ENCODE data around the gene PDE8A.

Gene PDE8A

DNA sequence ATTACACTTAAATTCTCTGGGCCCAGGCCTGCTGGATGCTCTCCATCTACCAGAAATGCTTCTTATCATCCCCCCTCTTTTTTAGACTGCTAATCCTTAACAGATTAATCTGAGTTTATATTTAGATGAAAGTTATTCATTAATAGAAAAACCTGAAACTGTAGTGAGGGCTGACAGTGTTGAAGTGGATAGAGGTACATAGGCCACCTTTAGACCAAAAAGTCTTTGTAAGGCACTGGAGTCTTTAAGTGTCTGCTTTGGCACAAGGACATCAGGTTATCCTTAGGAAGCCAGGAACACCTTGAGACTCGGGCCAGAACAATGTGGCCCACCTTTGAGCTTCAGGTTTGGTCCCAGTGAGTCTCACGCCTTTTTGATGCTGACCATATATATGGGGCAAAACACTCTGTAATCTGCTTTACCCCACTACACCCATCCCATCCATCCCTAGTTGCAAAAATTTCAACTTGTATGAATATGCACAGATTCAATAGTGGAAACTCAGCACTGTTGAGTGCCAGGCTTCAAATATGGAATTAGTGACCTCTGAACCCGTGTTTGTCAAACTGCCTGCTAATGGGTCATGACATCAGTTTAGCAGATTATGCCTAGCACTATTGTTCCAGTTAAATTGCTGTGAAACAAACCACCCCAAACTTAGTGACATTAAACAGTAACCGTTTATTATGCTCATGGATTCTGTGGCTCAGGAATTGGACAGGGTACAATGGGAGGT is 44.0 kb downstream of the PDE8A start:
- no peak for TF ChIP-seq GATA2 (IDR thresholded peaks at IDR 0.05; ENCODE audit: low read depth, low read length)
- no peak for TF ChIP-seq GATA3 (IDR thresholded peaks at IDR 0.05; ENCODE audit: low read depth, low read length)

DNA sequence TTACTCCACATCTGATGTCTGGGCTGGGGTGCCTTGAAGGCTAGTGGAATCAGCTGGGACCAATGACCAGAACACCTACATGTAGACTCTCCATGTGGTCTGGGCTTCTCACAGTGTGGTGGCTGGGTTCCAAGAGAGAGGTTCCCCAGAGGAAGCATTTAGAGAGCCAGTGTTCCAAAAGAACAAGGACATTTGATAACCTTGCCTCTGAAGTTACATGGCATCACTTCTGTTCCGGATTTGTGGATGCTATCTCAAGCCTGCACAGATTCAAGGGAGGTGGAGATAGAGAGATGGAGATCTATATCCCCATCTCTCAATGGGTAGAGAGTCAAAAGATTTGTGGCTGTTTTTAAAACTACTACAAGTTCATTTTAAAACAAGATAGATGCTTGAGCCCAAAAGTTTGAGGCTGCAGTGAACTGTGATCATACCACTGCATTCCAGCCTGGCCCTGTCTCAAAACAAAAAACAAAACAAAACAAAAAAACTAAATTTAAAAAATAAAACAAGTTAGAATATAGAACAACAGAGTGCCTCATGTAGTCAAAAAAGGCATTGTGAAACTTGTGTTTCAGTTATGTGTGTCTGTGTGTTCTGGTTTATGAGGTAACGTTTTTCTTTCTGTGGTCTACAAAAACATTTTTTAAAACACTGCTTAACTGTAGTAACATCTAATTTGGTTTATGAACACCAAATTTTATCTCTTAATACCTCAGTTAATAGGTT is 44.8 kb downstream of the PDE8A start:
- no peak for TF ChIP-seq GATA2 (IDR thresholded peaks at IDR 0.05; ENCODE audit: low read depth, low read length)
- no peak for TF ChIP-seq GATA3 (IDR thresholded peaks at IDR 0.05; ENCODE audit: low read depth, low read length)

DNA sequence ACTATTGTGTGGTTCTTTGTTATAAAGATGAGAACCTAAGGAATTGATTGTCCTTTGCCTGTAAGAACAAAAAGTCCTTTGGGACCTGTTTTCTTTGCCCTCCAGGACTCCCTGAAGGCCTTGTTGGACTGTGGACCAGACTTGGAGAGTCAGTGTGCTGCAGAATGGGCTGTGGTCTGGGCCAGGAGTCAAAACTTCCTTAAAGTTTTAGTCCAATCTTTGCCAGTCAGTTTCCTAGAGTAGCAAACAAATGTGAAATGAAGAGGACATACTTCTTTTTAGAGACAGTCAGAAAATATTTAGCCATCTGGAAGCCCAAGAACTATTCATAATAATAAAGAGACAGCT is 45.4 kb downstream of the PDE8A start:
- TF ChIP-seq GATA2 (IDR thresholded peaks at IDR 0.05; ENCODE audit: low read depth, low read length) (no peak), GATA3 (IDR thresholded peaks at IDR 0.05; ENCODE audit: low read depth, low read length) (no peak)

DNA sequence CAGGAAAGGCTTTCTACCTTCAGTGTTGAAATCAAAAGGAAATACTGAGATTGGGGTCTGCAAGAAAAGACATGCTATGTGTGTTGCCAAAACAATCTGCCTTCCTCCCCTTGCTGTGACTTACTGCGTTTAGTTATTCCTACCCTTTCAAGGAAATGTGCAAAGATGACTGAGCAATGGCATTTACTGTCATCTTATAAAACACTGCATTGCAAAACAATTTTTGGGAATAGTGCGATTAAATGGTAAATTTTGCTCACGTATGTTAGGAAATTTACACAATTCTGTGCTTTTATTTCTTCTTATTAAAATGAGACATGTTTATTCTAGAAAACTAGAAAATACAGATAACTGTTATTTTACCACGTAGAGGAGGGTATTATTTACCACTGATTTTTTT is 45.8 kb downstream of the PDE8A start:
- TF ChIP-seq GATA3 (IDR thresholded peaks at IDR 0.05; ENCODE audit: low read depth, low read length) = no peak

DNA sequence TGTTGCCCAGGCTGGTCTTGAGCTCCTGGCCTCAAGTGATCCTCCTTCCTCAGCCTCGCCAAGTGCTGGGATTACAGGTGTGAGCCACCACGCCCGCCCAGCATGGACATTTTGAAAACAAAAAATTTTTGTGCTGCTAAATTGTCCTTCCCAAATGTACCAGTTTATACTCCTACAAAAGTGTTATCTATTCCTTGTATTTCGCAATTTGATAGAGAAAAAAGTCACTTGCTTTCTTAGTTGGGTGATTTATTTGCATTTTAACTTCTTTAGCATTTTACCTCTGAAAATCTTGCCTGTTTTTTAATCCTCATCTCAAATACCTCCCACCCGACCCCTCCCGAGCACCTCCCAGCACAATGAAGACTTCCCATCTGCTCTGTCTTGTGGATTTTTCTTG is 46.8 kb downstream of the PDE8A start:
- TF ChIP-seq GATA2 (IDR thresholded peaks at IDR 0.05; ENCODE audit: low read depth, low read length) (no peak), GATA3 (IDR thresholded peaks at IDR 0.05; ENCODE audit: low read depth, low read length) (no peak)

DNA sequence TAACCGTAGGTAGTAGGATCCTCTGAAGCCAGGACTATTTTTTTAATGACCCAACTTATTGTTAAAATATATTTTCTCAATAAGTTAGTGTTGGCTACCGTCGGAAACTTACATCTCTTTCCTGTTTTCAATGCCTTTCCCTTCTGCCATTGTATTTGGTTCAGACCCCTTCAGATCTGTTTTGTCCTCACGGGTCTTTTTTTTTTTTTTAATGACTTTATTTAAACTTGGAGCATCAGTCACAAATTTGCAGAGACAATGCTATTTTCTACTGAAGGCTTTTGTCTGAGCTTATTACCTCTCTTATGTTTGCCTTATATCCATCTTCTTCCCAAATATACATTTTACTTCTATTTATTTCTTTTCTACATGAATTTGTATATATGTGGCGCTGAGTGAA is 47.6 kb downstream of the PDE8A start:
- TF ChIP-seq GATA2 (IDR thresholded peaks at IDR 0.05; ENCODE audit: low read depth, low read length) (no peak), GATA3 (IDR thresholded peaks at IDR 0.05; ENCODE audit: low read depth, low read length) (no peak)

DNA sequence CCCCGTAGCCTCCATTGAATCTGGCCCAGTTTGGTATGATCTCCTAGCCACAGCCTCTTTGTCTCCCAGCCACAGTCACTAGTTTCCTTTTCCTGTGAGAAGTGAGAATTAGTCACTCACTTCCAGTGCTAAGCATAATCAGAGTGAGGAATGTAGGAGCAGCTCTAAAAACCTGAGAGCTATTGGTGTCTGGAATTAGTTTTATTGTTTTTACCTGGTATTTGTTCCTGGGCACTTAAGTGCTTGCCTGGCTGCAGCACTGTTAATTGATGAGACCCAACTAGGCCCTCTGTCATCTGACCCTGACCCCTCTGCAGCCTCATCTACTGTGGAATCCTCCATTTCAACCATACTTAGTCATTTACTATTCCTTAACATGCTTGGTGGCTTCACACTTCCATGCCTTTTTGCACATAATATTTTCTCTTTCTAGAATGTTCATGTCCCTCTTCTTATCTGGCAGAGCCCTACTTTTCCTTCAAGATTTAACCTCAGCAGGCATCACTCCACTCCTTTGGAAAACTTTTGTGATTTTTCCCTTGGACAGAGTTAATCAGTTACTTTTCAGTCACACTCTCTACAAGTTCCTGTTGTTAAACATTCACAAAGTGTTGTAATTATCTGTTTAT is 48.8 kb downstream of the PDE8A start:
- no peak for TF ChIP-seq GATA3 (IDR thresholded peaks at IDR 0.05; ENCODE audit: low read depth, low read length)
- TF ChIP-seq GATA2 (IDR thresholded peaks at IDR 0.05; ENCODE audit: low read depth, low read length) = no peak

DNA sequence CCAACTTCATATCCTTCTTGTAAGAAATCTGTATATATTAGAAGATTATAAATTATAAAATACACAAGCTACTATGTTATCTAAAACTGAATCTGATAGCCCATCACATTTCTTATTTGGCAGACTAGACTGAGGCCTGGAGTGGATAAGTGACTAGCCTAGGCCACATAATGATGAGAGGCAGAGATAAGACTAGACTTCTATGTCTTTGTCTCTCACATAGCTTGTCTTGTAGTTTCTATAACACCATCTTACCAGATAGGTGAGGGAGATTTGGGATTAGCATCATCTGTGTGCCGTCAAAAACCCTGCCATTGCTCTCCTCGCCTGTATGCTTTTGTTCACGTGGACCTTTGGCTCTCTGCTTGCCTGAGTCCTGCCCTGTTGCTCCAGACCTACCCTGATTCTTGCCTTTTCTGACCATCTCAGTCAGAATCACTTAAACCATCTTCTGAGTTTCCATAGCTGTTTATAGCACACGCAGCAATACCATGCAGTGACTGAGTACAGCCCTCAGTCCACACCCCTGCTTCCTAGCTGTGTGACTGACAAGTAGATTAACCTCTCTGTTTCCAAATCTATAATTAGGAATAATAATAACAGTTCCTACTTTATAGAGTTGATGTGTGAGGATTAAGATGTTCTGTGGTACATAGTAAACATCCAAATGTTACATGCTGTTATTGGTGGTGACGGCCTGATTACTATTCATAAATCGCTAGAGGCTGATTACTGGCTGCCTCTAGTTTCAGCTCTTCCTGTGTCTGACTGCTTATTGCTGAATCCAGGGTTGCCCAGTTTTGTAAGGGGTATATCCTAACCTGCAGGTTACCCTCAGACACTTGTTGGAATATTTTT is 49.7 kb downstream of the PDE8A start:
- peak; percentile 60 for TF ChIP-seq GATA3 (IDR thresholded peaks at IDR 0.05; ENCODE audit: low read depth, low read length)
- TF ChIP-seq GATA2 (IDR thresholded peaks at IDR 0.05; ENCODE audit: low read depth, low read length) = peak; percentile 44; the same call in 1 of the 2 replicates

DNA sequence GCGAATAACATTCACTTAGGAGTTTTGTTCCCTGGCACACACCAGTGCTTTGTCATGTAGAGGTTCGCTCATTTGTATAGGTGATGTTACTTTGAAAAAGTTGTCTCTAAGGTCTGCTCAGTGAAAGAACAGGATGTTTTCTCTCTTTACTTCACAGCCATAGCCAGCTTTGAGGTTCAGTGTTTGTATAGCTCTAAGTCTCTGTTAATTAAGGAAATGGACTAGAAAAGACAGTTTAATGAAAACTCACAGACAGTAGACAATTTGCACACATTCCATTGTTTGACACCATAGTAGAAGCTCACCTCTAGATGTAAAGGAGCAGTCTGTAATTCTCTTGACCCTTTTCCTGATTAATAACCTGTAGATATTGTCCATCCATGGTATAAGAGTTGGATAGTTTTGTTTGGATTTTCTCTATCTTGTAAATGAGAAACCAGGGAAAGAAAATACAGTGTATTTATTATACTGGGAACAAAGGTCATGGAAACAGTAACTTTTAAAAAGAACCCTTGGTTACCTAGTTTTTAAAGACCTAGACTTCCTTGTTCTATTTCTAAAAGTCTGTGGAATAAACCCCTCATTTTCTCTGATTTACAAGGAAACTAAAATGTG is 50.4 kb downstream of the PDE8A start:
- TF ChIP-seq GATA3 (IDR thresholded peaks at IDR 0.05; ENCODE audit: low read depth, low read length) (no peak), GATA2 (IDR thresholded peaks at IDR 0.05; ENCODE audit: low read depth, low read length) (no peak)

DNA sequence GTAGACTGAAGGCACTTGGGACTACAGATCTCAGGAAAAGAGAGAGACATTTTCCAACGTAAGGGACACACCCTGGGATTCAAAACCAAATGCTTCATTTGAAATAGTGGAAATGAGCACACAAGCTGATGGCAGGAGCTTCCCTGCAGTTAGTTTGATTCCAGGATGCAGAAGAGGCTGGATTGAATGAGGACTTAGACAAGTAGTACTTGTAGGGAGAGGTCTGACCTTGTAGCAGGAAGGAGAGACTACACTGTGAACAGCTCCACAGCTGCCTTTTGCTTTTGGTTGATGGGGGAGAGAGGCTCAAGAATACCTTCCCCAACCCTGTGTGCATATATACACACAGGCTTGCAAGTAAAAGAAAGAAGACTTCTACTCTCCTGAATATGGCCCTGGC is 51.5 kb downstream of the PDE8A start:
- TF ChIP-seq GATA2 (IDR thresholded peaks at IDR 0.05; ENCODE audit: low read depth, low read length) (no peak), GATA3 (IDR thresholded peaks at IDR 0.05; ENCODE audit: low read depth, low read length) (no peak)

DNA sequence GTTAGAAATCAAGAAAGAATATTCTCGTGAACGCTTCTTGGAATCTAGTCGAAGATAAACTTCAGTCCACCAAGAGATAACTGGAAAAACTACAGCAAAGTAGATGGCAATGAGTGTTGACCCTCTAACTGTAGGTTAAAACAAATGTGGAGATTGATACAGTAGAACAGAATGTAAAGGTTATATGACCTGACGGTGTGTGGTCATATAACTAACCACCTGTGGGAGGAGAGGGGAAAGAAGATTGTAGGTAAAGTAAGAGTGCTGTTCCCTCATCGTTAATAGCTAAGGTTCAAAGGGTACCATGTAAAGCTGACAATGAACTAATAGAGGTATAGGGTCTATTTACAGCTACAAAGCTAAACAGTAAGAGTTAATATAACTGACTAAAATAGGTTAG is 52.6 kb downstream of the PDE8A start:
- TF ChIP-seq GATA3 (IDR thresholded peaks at IDR 0.05; ENCODE audit: low read depth, low read length) (no peak), GATA2 (IDR thresholded peaks at IDR 0.05; ENCODE audit: low read depth, low read length) (no peak)

DNA sequence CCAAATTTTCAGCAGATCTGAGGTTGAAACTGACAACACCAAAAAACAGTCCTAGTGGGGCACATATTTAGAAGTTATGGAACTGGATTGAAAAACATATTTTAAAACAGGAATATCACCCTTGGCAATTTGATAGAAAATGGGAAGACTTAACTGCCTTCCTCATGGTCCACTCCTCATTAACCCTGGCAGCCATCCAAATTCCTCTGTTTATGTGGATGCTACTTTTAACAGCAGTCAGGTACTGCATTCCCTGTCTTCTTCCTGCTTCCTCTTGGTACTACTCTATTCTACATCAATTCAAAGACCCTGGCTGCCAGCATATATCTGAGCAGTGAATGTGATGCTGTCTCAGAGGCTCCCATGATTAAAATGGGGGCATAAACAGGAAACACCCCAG is 54.3 kb downstream of the PDE8A start:
- TF ChIP-seq GATA2 (IDR thresholded peaks at IDR 0.05; ENCODE audit: low read depth, low read length) (no peak), GATA3 (IDR thresholded peaks at IDR 0.05; ENCODE audit: low read depth, low read length) (no peak)

DNA sequence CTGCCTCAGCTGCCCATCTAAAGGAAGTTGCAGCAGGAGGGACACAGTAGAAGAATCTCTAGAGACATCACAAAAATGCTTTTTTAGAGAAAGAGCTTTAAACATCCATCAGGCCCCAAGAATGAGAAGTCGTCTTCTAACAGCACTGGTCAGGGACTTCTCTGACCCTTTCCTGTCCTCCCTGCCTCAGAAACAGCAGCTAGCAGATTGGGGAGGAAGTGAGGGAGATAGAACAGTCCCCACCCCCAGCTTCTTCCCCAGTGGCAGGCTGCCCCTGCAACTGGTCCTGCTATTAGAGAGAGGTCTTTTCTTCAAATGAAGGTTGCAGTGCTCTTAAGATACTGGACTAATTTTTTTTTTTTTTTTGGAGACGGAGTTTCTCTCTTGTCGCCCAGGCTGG is 55.1 kb downstream of the PDE8A start:
- TF ChIP-seq GATA2 (IDR thresholded peaks at IDR 0.05; ENCODE audit: low read depth, low read length) (no peak), GATA3 (IDR thresholded peaks at IDR 0.05; ENCODE audit: low read depth, low read length) (no peak)

DNA sequence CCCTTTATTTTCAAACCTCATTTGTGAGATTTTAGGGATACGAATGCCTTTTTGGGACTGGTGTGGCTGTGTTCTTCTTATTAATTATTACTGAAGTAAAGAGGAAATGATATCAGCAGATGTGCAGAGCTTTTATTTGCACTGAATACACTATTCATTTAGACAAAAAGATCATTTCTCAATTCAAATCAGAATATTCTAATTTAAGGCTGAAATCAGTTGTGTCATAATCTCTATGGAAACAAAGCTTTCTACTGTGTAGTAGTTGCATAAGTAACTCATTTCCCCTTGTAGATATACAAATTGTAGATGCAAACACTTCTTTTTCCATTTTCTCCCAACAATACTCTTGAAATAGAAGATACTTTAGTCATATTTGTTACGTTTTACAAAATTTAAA is 56.0 kb downstream of the PDE8A start:
- TF ChIP-seq GATA2 (IDR thresholded peaks at IDR 0.05; ENCODE audit: low read depth, low read length) = no peak
- TF ChIP-seq GATA3 (IDR thresholded peaks at IDR 0.05; ENCODE audit: low read depth, low read length) = no peak
